Dedifferentiated amniotic fluid mesenchymal stem cell (primary cell): ENCODE results near the gene RAB12.

Source experiments
- DNase-seq: peaks from one replicate; pipeline ENCODE4 v3.0.0-alpha.2; 2016; ENCODE audit errors: extremely low spot score

The RAB12 gene

GRCh38 chr18:8685141-8685913, 76.1 kb downstream of the RAB12 start:
- DNase-seq = peak; percentile 42

GRCh38 chr18:8685914-8686216, 76.6 kb downstream of the RAB12 start:
- no peak for DNase-seq

GRCh38 chr18:8686611-8687010, 77.4 kb downstream of the RAB12 start:
- no peak for DNase-seq

GRCh38 chr18:8688216-8688800, 79.1 kb downstream of the RAB12 start:
- no peak for DNase-seq

- DNase-seq = no peak
These were observed 79.6 kb downstream of the RAB12 start for GRCh38 chr18:8688816-8689215.
